PC-3 (cell line): ENCODE data around the gene ALPG. TPM values are rescaled to one million over a fixed set of nuclear protein-coding genes. Genes with fewer than 3 reads are reported as not detected.

ENCODE experiments used
- ATAC-seq: fragments of 200-7000 bp; cut with Tn5 transposase; 2 replicates; pipeline ENCODE4 v1.9.1; 2020; ENCODE audit warnings: mild to moderate bottlenecking, moderate library complexity
- BruUV-seq: library from RNA; stranded (reverse); fragments of 400-500 nt; replicated peaks from 2 replicates; lab custom pipeline; 2021; lab: Mats Ljungman, UMichigan
- CTCF ChIA-PET: fragments of 300-600 bp; sonication (Branson Sonifier 250); formaldehyde crosslinking; loops from one replicate; lab custom pipeline; 2022; ENCODE audit warnings: antibody characterized with exemption; lab: Charles Lee
- POLR2A ChIA-PET: fragments of 300-600 bp; sonication (Branson Sonifier 250); formaldehyde crosslinking; loops from one replicate; lab custom pipeline; 2022; ENCODE audit warnings: antibody characterized with exemption; ENCODE audit not compliant: unreplicated experiment; lab: Charles Lee
- DNase-seq: peaks from one replicate; pipeline ENCODE4 v3.0.0-alpha.2; 2015
- H2AFZ ChIP-seq: fragments of 300-600 bp; sonication (generic); 2 replicates; pipeline ENCODE4 v1.6.0; 2016; ENCODE audit warnings: antibody characterized with exemption, low read length
- H3F3A ChIP-seq: fragments of 300-600 bp; sonication (generic); one replicate; pipeline ENCODE4 v1.6.0; 2017; ENCODE audit warnings: antibody characterized with exemption, low read length, control low read depth, mild to moderate bottlenecking; ENCODE audit not compliant: unreplicated experiment
- H3K27ac ChIP-seq: fragments of 300-600 bp; sonication (generic); 2 replicates; pipeline ENCODE4 v1.5.1; 2016; ENCODE audit warnings: mild to moderate bottlenecking, low read length
- H3K27me3 ChIP-seq: fragments of 300-600 bp; sonication (generic); 2 replicates; pipeline ENCODE4 v1.6.1; 2016; ENCODE audit warnings: low read length, mixed read lengths
- H3K36me3 ChIP-seq: fragments of 300-600 bp; sonication (generic); 2 replicates; pipeline ENCODE4 v1.6.1; 2016; ENCODE audit warnings: low read depth, mixed run types, low read length, mixed read lengths
- H3K4me1 ChIP-seq: fragments of 300-600 bp; sonication (generic); 2 replicates; pipeline ENCODE4 v1.5.1; 2016; ENCODE audit warnings: low read length; ENCODE audit not compliant: insufficient read depth
- H3K4me2 ChIP-seq: fragments of 300-600 bp; sonication (generic); 2 replicates; pipeline ENCODE4 v1.6.0; 2016; ENCODE audit warnings: low read length
- H3K4me3 ChIP-seq: fragments of 300-600 bp; sonication (generic); 2 replicates; pipeline ENCODE4 v1.5.1; 2016; ENCODE audit warnings: mild to moderate bottlenecking, low read length, mixed read lengths
- H3K79me2 ChIP-seq: fragments of 300-600 bp; sonication (generic); 2 replicates; pipeline ENCODE4 v1.6.1; 2017; ENCODE audit warnings: low read length, mixed read lengths
- H3K9ac ChIP-seq: fragments of 300-600 bp; sonication (generic); 2 replicates; pipeline ENCODE4 v1.6.0; 2016; ENCODE audit warnings: mild to moderate bottlenecking, low read length
- H3K9me2 ChIP-seq: fragments of 300-600 bp; sonication (generic); replicated peaks from 2 replicates; pipeline ENCODE4 v1.6.1; 2016; ENCODE audit warnings: mixed run types, low read length, mixed read lengths
- H3K9me3 ChIP-seq: fragments of 300-600 bp; sonication (generic); 2 replicates; pipeline ENCODE4 v1.6.1; 2016; ENCODE audit warnings: low read length, mixed read lengths
- H4K20me1 ChIP-seq: fragments of 300-600 bp; sonication (generic); 2 replicates; pipeline ENCODE4 v1.6.1; 2016; ENCODE audit warnings: low read length, mixed read lengths
- CTCF ChIP-seq: fragments of 300-600 bp; sonication (generic); conservative IDR thresholded peaks from 2 replicates; pipeline ENCODE4 v1.5.1; 2017; ENCODE audit warnings: antibody characterized with exemption, low read depth, mild to moderate bottlenecking, low read length
- EZH2 ChIP-seq: fragments of 300-600 bp; sonication (generic); IDR thresholded peaks from one replicate; pipeline ENCODE4 v1.6.1; 2017; ENCODE audit warnings: antibody characterized with exemption, mild to moderate bottlenecking, low read length; ENCODE audit not compliant: unreplicated experiment
- EZH2phosphoT487 ChIP-seq: fragments of 300-600 bp; sonication (generic); IDR thresholded peaks from 2 replicates; pipeline ENCODE4 v1.6.1; 2018; ENCODE audit warnings: mild to moderate bottlenecking, antibody characterized with exemption, low read length, borderline replicate concordance
- intact Hi-C: fragments of 100-400 bp; cut with micrococcal nuclease; formaldehyde crosslinking; loops from 2 replicates; pipeline ENCODE4 v1.9.0; 2023
- total RNA-seq: library from RNA; depleted of rRNA; stranded (reverse); fragments of >200 nt; gene quantifications from 2 replicates; pipeline ENCODE4 v1.2.3, GENCODE V29; 2014

The ALPG gene
- total RNA-seq, 1 experiment from 2014 or later, result 0.18 TPM

- ChIA-PET POLR2A (no interaction called here), CTCF (no interaction called here)
- H3K36me3 ChIP-seq, result no peaks in the 10 kb centered on the region
- no peak overlapping the region for H3K27ac ChIP-seq
- ATAC-seq (no peak), DNase-seq (no peak)
- H3K27me3 ChIP-seq, result no peaks in the 10 kb centered on the region
- H4K20me1 ChIP-seq, result no peaks in the 10 kb centered on the region
- no peaks in the 10 kb centered on the region for H3K9me3 ChIP-seq
- H3K4me3 ChIP-seq, result no peak overlapping the region
- H3K4me2 ChIP-seq, result no peak overlapping the region
- no TSS peak for BruUV-seq
- no peak overlapping the region for H3K9ac ChIP-seq
- no peaks in the 10 kb centered on the region for H3K9me2 ChIP-seq
- H3K79me2 ChIP-seq, result no peaks in the 10 kb centered on the region
- peaks cover 15% of the 10 kb centered on the region; the same call in 1 of the 2 replicates for H3K4me1 ChIP-seq
- intact Hi-C loops, result no loop called here
- no peak overlapping the region for H2AFZ ChIP-seq
- TF ChIP-seq CTCF, result no peak
- no peak for TF ChIP-seq EZH2
- TF ChIP-seq EZH2phosphoT487, result no peak
- no peaks in the 10 kb centered on the region for H3F3A ChIP-seq
Measured at GRCh38 chr2:232374356-232374755, 32.3 kb upstream of the ALPG start.

- Histone ChIP-seq H3F3A (no peaks in the 10 kb centered on the region), H3K4me3 (no peak overlapping the region), H3K9me2 (no peaks in the 10 kb centered on the region), H2AFZ (no peak overlapping the region), H4K20me1 (no peaks in the 10 kb centered on the region), H3K9ac (no peak overlapping the region), H3K27ac (no peak overlapping the region), H3K27me3 (no peaks in the 10 kb centered on the region), H3K4me2 (no peak overlapping the region), H3K9me3 (no peaks in the 10 kb centered on the region), H3K36me3 (no peaks in the 10 kb centered on the region), H3K79me2 (no peaks in the 10 kb centered on the region), H3K4me1 (peaks cover 15% of the 10 kb centered on the region; the same call in 1 of the 2 replicates)
- TF ChIP-seq EZH2phosphoT487 (no peak), CTCF (no peak), EZH2 (no peak)
- intact Hi-C loops, result no loop called here
- ChIA-PET POLR2A (no interaction called here), CTCF (no interaction called here)
- DNase-seq (no peak), ATAC-seq (no peak)
- no TSS peak for BruUV-seq
Measured at GRCh38 chr2:232375164-232375563, 31.5 kb upstream of the ALPG start.

GRCh38 chr2:232376260-232376659 lies 30.4 kb upstream of the ALPG start:
- no peak overlapping the region for H3K4me3 ChIP-seq
- peaks cover 15% of the 10 kb centered on the region; the same call in 1 of the 2 replicates for H3K4me1 ChIP-seq
- no TSS peak for BruUV-seq
- intact Hi-C loops, result no loop called here
- H3K9ac ChIP-seq, result no peak overlapping the region
- no peak overlapping the region for H2AFZ ChIP-seq
- CTCF ChIA-PET, result no interaction called here
- no peak for DNase-seq
- no peaks in the 10 kb centered on the region for H3F3A ChIP-seq
- no peak for TF ChIP-seq EZH2
- TF ChIP-seq CTCF, result no peak
- no peak for TF ChIP-seq EZH2phosphoT487
- H3K9me2 ChIP-seq, result no peaks in the 10 kb centered on the region
- POLR2A ChIA-PET, result no interaction called here
- H3K9me3 ChIP-seq, result no peaks in the 10 kb centered on the region
- no peaks in the 10 kb centered on the region for H3K79me2 ChIP-seq
- ATAC-seq, result no peak
- no peak overlapping the region for H3K4me2 ChIP-seq
- no peaks in the 10 kb centered on the region for H3K36me3 ChIP-seq
- H3K27ac ChIP-seq, result no peak overlapping the region
- H4K20me1 ChIP-seq, result no peaks in the 10 kb centered on the region
- H3K27me3 ChIP-seq, result no peaks in the 10 kb centered on the region
